ENCODE results near the gene NKX6-2.
"Not testable (repeated sequence)": the region's sequence is repeated elsewhere in the genome, so short reads cannot be mapped to it uniquely, and the experiment has no call there.

Gene NKX6-2

DNA sequence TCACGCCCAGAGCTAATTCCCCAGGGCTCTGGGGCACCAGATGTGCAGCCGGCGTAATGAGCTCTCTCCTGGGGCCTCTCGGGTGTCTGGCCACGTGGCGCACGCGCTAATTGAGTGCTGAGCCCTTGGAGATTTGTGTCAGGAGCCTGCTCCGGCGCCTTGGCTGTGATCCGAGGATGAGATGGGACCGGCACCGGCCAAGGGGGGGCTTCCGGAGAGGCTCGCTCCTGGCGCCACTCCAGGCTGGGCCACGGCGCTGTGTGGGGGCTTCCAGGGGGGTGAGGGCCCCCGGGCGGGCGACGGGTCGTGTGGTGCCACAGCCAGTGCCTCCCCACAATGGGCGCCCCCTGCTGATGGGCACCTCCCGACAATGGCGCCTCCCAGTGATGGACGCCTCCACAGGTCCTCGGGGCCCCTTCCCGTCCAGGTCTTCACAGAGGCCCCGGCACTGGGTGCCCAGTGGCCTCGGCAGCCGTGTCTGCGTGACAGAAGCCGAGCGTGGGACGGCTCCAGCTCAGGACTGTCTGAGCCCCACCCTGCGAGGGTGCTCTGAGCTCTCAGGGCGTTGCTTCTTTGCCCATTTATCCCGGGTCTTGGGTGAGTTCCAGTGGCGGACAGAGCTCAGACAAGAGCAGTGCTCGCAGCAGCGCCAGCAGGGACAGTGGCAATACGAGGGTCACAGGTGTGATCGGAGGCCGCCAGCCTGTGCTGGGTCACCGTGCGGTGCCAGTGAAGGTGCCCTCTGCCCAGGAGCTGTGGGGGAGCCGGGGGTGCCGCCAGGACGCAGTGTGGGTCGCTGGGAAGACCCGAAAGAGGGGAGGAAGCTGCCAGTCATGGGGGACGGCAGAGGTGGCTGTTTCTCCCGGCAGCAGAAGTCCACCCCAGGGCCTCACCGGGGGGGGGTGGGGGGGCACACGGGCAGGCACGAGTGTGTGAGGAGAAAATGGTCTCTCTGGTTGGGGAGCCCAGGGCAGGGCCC lies 8.2 kb upstream of the NKX6-2 start:
- Histone ChIP-seq H3K4me3 (ENCODE audit: insufficient read depth in 1 of 2, low read depth in 1 of 2, low read length in 2 of 2) (no peak overlapping the region), H2BK120ac (ENCODE audit: low read depth, low read length) (no peak overlapping the region), H3K27ac (ENCODE audit: low read length, poor library complexity, severe bottlenecking) (no peak overlapping the region), H2BK12ac (ENCODE audit: low read length in 2 of 2) (no peak overlapping the region), H3K4me1 (ENCODE audit: control insufficient read depth, insufficient read depth, low read depth, low read length) (peaks cover 2% of the 10 kb centered on the region), H4K91ac (ENCODE audit: low read length) (no peak overlapping the region), H3K14ac (ENCODE audit: low read length in 2 of 2) (no peak overlapping the region), H2AK5ac (ENCODE audit: low read length, severe bottlenecking) (no peak overlapping the region), H3K9ac (ENCODE audit: low read length) (no peak overlapping the region), H3K23ac (ENCODE audit: low read length in 2 of 2) (no peak overlapping the region), H2BK5ac (ENCODE audit: low read depth, low read length, poor library complexity, severe bottlenecking) (no peak overlapping the region), H3K4ac (ENCODE audit: low read depth in 1 of 2, low read length in 2 of 2) (no peak overlapping the region), H3K27me3 (ENCODE audit: control insufficient read depth in 1 of 2, insufficient read depth in 1 of 2, low read length in 2 of 2) (peaks cover 49 to 66% of the 10 kb centered on the region in 2 experiments), H3K9me3 (ENCODE audit: control insufficient read depth, low read length) (no peaks in the 10 kb centered on the region), H2AFZ (ENCODE audit: low read depth, low read length) (no peak overlapping the region), H4K8ac (ENCODE audit: low read length) (no peak overlapping the region), H3K79me1 (replicated peaks; ENCODE audit: low read length, poor library complexity, severe bottlenecking) (no peaks in the 10 kb centered on the region), H3K18ac (ENCODE audit: low read depth in 1 of 2, low read length in 2 of 2) (no peak overlapping the region), H3K4me2 (ENCODE audit: low read length, poor library complexity, severe bottlenecking) (no peak overlapping the region), H3K36me3 (ENCODE audit: control insufficient read depth in 1 of 2, insufficient read depth in 2 of 2, low read depth in 1 of 2, low read length in 2 of 2) (no peaks in the 10 kb centered on the region), H2BK15ac (ENCODE audit: low read depth, poor library complexity, severe bottlenecking) (no peak overlapping the region)
- 85% methylated on average over 54 of the region's 57 CpGs for WGBS
- no peak for DNase-seq

DNA sequence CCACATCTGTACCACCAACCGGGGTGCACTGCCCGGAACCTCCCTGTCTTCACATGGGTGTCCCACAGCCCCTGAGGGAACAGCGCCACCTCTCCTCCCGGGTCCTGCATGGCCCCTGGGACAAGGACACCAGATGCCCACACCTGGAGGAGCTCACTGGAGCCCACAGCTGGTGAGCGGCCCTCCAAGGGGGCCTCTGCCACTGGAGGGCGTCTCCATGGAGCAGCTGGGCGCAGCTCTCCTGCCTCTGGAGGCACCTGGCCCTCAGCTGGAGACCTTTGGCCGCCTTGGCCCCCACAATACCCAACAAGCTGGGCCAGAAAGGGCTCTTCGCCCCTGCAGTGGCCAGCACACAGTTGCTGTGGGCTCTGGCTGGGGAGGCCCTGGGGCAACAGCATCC lies 7.3 kb upstream of the NKX6-2 start:
- 90% methylated on average over 9 of the region's 9 CpGs for WGBS
- no peak overlapping the region for H2BK12ac ChIP-seq (ENCODE audit: low read length in 2 of 2)
- H2BK15ac ChIP-seq (ENCODE audit: low read depth, poor library complexity, severe bottlenecking) = no peak overlapping the region

DNA sequence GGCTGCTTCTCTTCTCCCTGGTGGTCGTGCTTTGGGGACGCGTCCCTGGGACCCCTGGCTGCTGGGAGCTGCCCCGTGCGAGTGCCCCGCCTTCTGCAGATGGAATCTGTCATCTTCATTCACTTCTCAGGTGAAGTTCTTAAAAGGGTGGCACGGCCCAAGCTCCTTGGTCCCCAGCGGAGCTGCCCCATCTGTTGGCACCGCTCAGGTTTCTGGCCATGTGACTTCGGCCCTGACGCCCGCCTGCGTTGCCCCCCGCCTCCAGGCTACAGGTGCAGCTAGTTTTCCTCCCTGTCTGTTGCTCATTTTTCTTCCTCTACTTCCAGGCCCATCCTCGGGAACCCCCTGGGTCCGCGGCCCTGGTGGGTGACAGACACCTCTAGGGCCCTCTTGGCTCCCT lies 6.8 kb upstream of the NKX6-2 start:
- Histone ChIP-seq H3K36me3 (ENCODE audit: control insufficient read depth in 1 of 2, insufficient read depth in 2 of 2, low read depth in 1 of 2, low read length in 2 of 2) (no peaks in the 10 kb centered on the region), H3K4me3 (ENCODE audit: insufficient read depth in 1 of 2, low read depth in 1 of 2, low read length in 2 of 2) (no peak overlapping the region), H3K27ac (ENCODE audit: low read length, poor library complexity, severe bottlenecking) (no peak overlapping the region), H3K9ac (ENCODE audit: low read length) (no peak overlapping the region), H3K27me3 (ENCODE audit: control insufficient read depth in 1 of 2, insufficient read depth in 1 of 2, low read length in 2 of 2) (peaks cover 58 to 79% of the 10 kb centered on the region in 2 experiments), H2AK5ac (ENCODE audit: low read length, severe bottlenecking) (no peak overlapping the region), H2BK15ac (ENCODE audit: low read depth, poor library complexity, severe bottlenecking) (no peak overlapping the region), H3K4me1 (ENCODE audit: control insufficient read depth, insufficient read depth, low read depth, low read length) (peaks cover 13% of the 10 kb centered on the region), H2AFZ (ENCODE audit: low read depth, low read length) (no peak overlapping the region), H2BK120ac (ENCODE audit: low read depth, low read length) (no peak overlapping the region), H3K79me1 (replicated peaks; ENCODE audit: low read length, poor library complexity, severe bottlenecking) (no peaks in the 10 kb centered on the region), H2BK12ac (ENCODE audit: low read length in 2 of 2) (no peak overlapping the region), H4K8ac (ENCODE audit: low read length) (no peak overlapping the region), H2BK5ac (ENCODE audit: low read depth, low read length, poor library complexity, severe bottlenecking) (no peak overlapping the region), H3K18ac (ENCODE audit: low read depth in 1 of 2, low read length in 2 of 2) (no peak overlapping the region), H3K9me3 (ENCODE audit: control insufficient read depth, low read length) (no peaks in the 10 kb centered on the region), H3K4ac (ENCODE audit: low read depth in 1 of 2, low read length in 2 of 2) (no peak overlapping the region), H3K4me2 (ENCODE audit: low read length, poor library complexity, severe bottlenecking) (no peak overlapping the region), H4K91ac (ENCODE audit: low read length) (no peak overlapping the region), H3K23ac (ENCODE audit: low read length in 2 of 2) (no peak overlapping the region), H3K14ac (ENCODE audit: low read length in 2 of 2) (no peak overlapping the region)
- DNase-seq = no peak
- WGBS = 90% methylated on average over 17 of the region's 17 CpGs

More for the DNA sequence above, 7.3 kb upstream of the NKX6-2 start:
- Histone ChIP-seq H3K9me3 (ENCODE audit: control insufficient read depth, low read length) (no peaks in the 10 kb centered on the region), H3K4me1 (ENCODE audit: control insufficient read depth, insufficient read depth, low read depth, low read length) (peaks cover 9% of the 10 kb centered on the region), H3K18ac (ENCODE audit: low read depth in 1 of 2, low read length in 2 of 2) (no peak overlapping the region), H4K8ac (ENCODE audit: low read length) (no peak overlapping the region), H3K36me3 (ENCODE audit: control insufficient read depth in 1 of 2, insufficient read depth in 2 of 2, low read depth in 1 of 2, low read length in 2 of 2) (no peaks in the 10 kb centered on the region), H3K23ac (ENCODE audit: low read length in 2 of 2) (no peak overlapping the region), H3K27ac (ENCODE audit: low read length, poor library complexity, severe bottlenecking) (no peak overlapping the region), H4K91ac (ENCODE audit: low read length) (no peak overlapping the region), H3K4me2 (ENCODE audit: low read length, poor library complexity, severe bottlenecking) (no peak overlapping the region), H2AK5ac (ENCODE audit: low read length, severe bottlenecking) (no peak overlapping the region), H3K14ac (ENCODE audit: low read length in 2 of 2) (no peak overlapping the region), H3K79me1 (replicated peaks; ENCODE audit: low read length, poor library complexity, severe bottlenecking) (no peaks in the 10 kb centered on the region), H3K4ac (ENCODE audit: low read depth in 1 of 2, low read length in 2 of 2) (no peak overlapping the region), H3K4me3 (ENCODE audit: insufficient read depth in 1 of 2, low read depth in 1 of 2, low read length in 2 of 2) (no peak overlapping the region), H2AFZ (ENCODE audit: low read depth, low read length) (no peak overlapping the region), H3K27me3 (ENCODE audit: control insufficient read depth in 1 of 2, insufficient read depth in 1 of 2, low read length in 2 of 2) (peaks cover 58 to 75% of the 10 kb centered on the region in 2 experiments), H2BK120ac (ENCODE audit: low read depth, low read length) (no peak overlapping the region), H3K9ac (ENCODE audit: low read length) (no peak overlapping the region), H2BK5ac (ENCODE audit: low read depth, low read length, poor library complexity, severe bottlenecking) (no peak overlapping the region)
- DNase-seq = no peak

DNA sequence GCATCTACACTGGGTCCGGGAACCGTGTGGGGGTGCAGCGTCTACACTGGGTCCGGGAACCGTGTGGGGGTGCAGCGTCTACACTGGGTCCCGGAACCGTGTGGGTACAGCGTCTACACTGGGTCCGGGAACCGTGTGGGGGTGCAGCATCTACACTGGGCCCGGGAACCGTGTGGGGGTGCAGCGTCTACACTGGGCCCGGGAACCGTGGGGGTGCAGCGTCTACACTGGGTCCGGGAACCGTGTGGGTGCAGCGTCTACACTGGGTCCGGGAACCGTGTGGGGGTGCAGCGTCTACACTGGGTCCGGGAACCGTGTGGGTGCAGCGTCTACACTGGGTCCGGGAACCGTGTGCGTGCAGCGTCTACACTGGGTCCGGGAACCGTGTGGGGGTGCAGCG lies 6.2 kb upstream of the NKX6-2 start:
- not testable (repeated sequence) for H3K23ac ChIP-seq (ENCODE audit: low read length in 2 of 2); H3K9ac ChIP-seq (ENCODE audit: low read length); H3K36me3 ChIP-seq (ENCODE audit: control insufficient read depth in 1 of 2, insufficient read depth in 2 of 2, low read depth in 1 of 2, low read length in 2 of 2); H3K18ac ChIP-seq (ENCODE audit: low read depth in 1 of 2, low read length in 2 of 2); H3K27ac ChIP-seq (ENCODE audit: low read length, poor library complexity, severe bottlenecking); H4K91ac ChIP-seq (ENCODE audit: low read length); H2AK5ac ChIP-seq (ENCODE audit: low read length, severe bottlenecking); H3K79me1 ChIP-seq (replicated peaks; ENCODE audit: low read length, poor library complexity, severe bottlenecking); H3K14ac ChIP-seq (ENCODE audit: low read length in 2 of 2); H3K4me3 ChIP-seq (ENCODE audit: insufficient read depth in 1 of 2, low read depth in 1 of 2, low read length in 2 of 2); H2AFZ ChIP-seq (ENCODE audit: low read depth, low read length); H3K9me3 ChIP-seq (ENCODE audit: control insufficient read depth, low read length); H3K4me2 ChIP-seq (ENCODE audit: low read length, poor library complexity, severe bottlenecking); H2BK5ac ChIP-seq (ENCODE audit: low read depth, low read length, poor library complexity, severe bottlenecking); DNase-seq; H3K4ac ChIP-seq (ENCODE audit: low read depth in 1 of 2, low read length in 2 of 2); H2BK15ac ChIP-seq (ENCODE audit: low read depth, poor library complexity, severe bottlenecking); H4K8ac ChIP-seq (ENCODE audit: low read length); H2BK120ac ChIP-seq (ENCODE audit: low read depth, low read length); H2BK12ac ChIP-seq (ENCODE audit: low read length in 2 of 2)
- WGBS = 91% methylated on average over 29 of the region's 33 CpGs
- H3K4me1 ChIP-seq (ENCODE audit: control insufficient read depth, insufficient read depth, low read depth, low read length) = peaks cover 19% of the 10 kb centered on the region
- peaks cover 58 to 79% of the 10 kb centered on the region in 2 experiments for H3K27me3 ChIP-seq (ENCODE audit: control insufficient read depth in 1 of 2, insufficient read depth in 1 of 2, low read length in 2 of 2)

Data from mesenchymal stem cell (in vitro differentiated cells and primary cell).